HK-2 (cell line): ENCODE results near the gene IL17F.

Source experiments
- DNase-seq: peaks from one replicate; pipeline ENCODE4 v3.0.0-alpha.2; 2018; ENCODE audit not compliant: unreplicated experiment

Gene IL17F

DNA sequence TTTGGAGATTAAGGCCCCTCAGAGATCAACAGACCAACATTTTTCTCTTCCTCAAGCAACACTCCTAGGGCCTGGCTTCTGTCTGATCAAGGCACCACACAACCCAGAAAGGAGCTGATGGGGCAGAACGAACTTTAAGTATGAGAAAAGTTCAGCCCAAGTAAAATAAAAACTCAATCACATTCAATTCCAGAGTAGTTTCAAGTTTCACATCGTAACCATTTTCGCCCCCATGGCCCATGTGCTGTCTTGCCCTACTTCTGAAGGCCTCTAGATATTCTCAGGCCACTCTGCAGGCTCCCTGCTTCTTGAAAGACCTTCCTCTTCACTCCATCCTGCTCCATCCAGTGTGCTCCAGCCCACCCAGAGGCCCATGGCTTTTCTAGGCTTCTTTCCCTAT is 53.9 kb downstream of the IL17F start:
- DNase-seq: no peak

DNA sequence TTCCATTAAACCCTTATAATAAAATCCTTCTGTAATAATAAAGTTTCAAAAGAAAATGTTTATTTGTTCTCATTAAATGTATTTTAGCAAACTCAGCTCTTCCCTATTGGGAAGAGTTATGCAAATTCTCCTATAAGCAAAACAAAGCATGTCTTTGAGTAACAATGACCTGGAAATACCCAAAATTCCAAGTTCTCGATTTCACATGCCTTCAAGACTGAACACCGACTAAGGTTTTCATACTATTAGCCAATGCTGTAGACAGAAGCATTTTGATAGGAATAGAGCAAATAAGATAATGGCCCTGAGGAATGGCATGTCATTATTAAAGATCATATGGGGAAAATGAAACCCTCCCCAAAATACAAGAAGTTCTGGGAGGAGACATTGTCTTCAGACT is 54.3 kb downstream of the IL17F start:
- DNase-seq: no peak

DNA sequence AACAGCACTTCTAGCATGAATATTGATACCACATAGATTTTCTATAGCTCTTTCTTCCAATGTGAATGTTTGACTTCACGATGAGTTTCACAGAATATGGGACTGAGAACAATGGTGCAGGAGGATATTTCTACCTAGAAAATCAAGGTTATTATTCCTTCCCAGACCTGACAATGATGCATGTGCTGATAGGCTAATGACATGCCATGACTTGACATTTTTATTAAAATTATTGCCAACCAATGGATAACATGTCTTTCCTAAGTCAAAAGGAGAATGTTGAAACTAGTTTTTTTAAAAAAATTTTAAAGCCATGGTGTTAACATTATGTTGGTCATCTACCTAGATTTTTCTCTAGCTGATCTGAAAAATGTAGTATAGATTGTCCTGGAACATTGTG is 57.2 kb downstream of the IL17F start:
- DNase-seq: no peak
